NCI-H146 (cell line): ENCODE measurements around the gene PRSS2.

Experiments used
- DNase-seq: peaks from one replicate; lab custom pipeline; 2025; lab: John Stamatoyannopoulos, UW

PRSS2 gene

GRCh38 chr7:142801601-142802295 lies 31.0 kb downstream of the PRSS2 start:
- no peak for DNase-seq

GRCh38 chr7:142802301-142802700 lies 31.5 kb downstream of the PRSS2 start:
- no peak for DNase-seq

GRCh38 chr7:142803901-142804300 lies 33.1 kb downstream of the PRSS2 start:
- DNase-seq: no peak

GRCh38 chr7:142804728-142805207 lies 34.0 kb downstream of the PRSS2 start:
- DNase-seq: no peak

- DNase-seq: no peak
Observed at GRCh38 chr7:142805350-142806021, 34.7 kb downstream of the PRSS2 start.

- no peak for DNase-seq
Observed at GRCh38 chr7:142806022-142806356, 35.2 kb downstream of the PRSS2 start.

GRCh38 chr7:142806957-142807356 lies 36.2 kb downstream of the PRSS2 start:
- no peak for DNase-seq

- DNase-seq: no peak
Observed at GRCh38 chr7:142807855-142808460, 37.2 kb downstream of the PRSS2 start.

- no peak for DNase-seq
Observed at GRCh38 chr7:142808461-142808801, 37.7 kb downstream of the PRSS2 start.

- DNase-seq: no peak
Observed at GRCh38 chr7:142808802-142809583, 38.2 kb downstream of the PRSS2 start.

GRCh38 chr7:142809671-142810070 lies 38.9 kb downstream of the PRSS2 start:
- no peak for DNase-seq

GRCh38 chr7:142811154-142811737 lies 40.5 kb downstream of the PRSS2 start:
- no peak for DNase-seq

- no peak for DNase-seq
Observed at GRCh38 chr7:142812437-142813215, 41.9 kb downstream of the PRSS2 start.

GRCh38 chr7:142813226-142813625 lies 42.5 kb downstream of the PRSS2 start:
- no peak for DNase-seq

- DNase-seq: no peak
Observed at GRCh38 chr7:142813699-142814098, 42.9 kb downstream of the PRSS2 start.

- no peak for DNase-seq
Observed at GRCh38 chr7:142814451-142814850, 43.7 kb downstream of the PRSS2 start.

- no peak for DNase-seq
Observed at GRCh38 chr7:142815134-142815533, 44.4 kb downstream of the PRSS2 start.

GRCh38 chr7:142817506-142817905 lies 46.7 kb downstream of the PRSS2 start:
- no peak for DNase-seq

GRCh38 chr7:142819530-142819929 lies 48.8 kb downstream of the PRSS2 start:
- DNase-seq: no peak

GRCh38 chr7:142822714-142823113 lies 51.9 kb downstream of the PRSS2 start:
- DNase-seq: no peak
